ENCODE measurements around the gene UTP18. TPM values are rescaled to one million over a fixed set of nuclear protein-coding genes. Genes with fewer than 3 reads are reported as not detected.

UTP18 gene
- total and polyA plus RNA-seq, 2 of the 8 experiments (the other 6 are each of a cell fraction or from before 2014, with no cell fraction given) = 17.9 to 85.7 TPM

DNA sequence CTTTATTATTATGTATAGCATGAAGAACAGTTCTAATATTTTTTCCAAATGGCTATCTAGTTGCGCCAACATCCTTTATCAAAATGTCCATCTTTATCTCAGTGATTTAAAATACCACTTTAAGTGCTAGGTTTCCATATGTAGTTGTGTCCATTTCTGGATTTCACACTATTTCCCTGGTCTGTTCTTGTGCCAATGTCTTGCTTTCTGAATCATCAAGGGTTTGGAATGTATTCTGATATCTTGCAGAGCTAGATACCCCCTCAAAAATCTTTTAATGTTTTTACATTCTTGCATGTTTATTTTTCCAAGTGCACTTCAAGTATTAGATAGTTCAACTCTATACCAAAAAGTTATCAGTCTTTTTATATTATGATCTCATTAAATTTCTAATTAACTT, 14.8 kb upstream of the UTP18 start:
- Histone ChIP-seq H3K23ac (ENCODE audit: insufficient read length) (no peak overlapping the region), H3K23me2 (ENCODE audit: low read depth, low read length) (no peaks in the 10 kb centered on the region), H3K4me1 (replicated peaks in 1 of 4; ENCODE audit: control insufficient read depth in 3 of 4, insufficient read depth in 4 of 4, low read length in 3 of 4) (no peaks in the 10 kb centered on the region), H4K5ac (ENCODE audit: insufficient read length, low read depth, low read length) (no peak overlapping the region), H3K9me3 (ENCODE audit: insufficient read depth in 2 of 2, low read depth in 1 of 2, low read length in 1 of 2) (no peaks in the 10 kb centered on the region), H4K20me1 (replicated peaks in 1 of 2; ENCODE audit: control insufficient read depth in 1 of 2, insufficient read depth in 2 of 2, low read length in 2 of 2) (peaks cover 2 to 5% of the 10 kb centered on the region in 2 experiments), H3K18ac (ENCODE audit: extremely low read depth, low read length) (no peak overlapping the region), H4K8ac (ENCODE audit: extremely low read depth, insufficient read depth, low read length) (no peak overlapping the region), H2AK5ac (ENCODE audit: low read depth, low read length) (no peak overlapping the region), H2BK5ac (ENCODE audit: low read depth, low read length) (no peak overlapping the region), H3K4ac (replicated peaks; ENCODE audit: insufficient read length, low read depth, low read length) (no peak overlapping the region), H3K36me3 (ENCODE audit: control insufficient read depth in 2 of 4, insufficient read depth in 4 of 4, low read length in 3 of 4) (peaks cover 0 to 7% (median 1%) of the 10 kb centered on the region in 4 experiments; a peak in 2 of 8 replicates), H3K14ac (ENCODE audit: insufficient read length) (no peak overlapping the region), H3K27ac (ENCODE audit: low read depth, low read length) (no peak overlapping the region), H3K4me3 (ENCODE audit: extremely low read depth in 1 of 4, insufficient read depth in 2 of 4, low read depth in 3 of 4, low read length in 4 of 4) (no peak overlapping the region), H3K27me3 (replicated peaks in 1 of 4; ENCODE audit: control insufficient read depth in 3 of 4, extremely low read depth in 1 of 4, insufficient read depth in 3 of 4, low read length in 3 of 4) (no peaks in the 10 kb centered on the region), H3K9ac (replicated peaks in 1 of 4; ENCODE audit: extremely low read depth in 1 of 4, low read depth in 3 of 4, low read length in 3 of 4) (no peak overlapping the region), H2BK20ac (ENCODE audit: low read length) (no peak overlapping the region), H3K56ac (replicated peaks; ENCODE audit: insufficient read length, low read depth, low read length) (no peak overlapping the region), H2AFZ (ENCODE audit: low read length) (no peak overlapping the region), H4K91ac (replicated peaks; ENCODE audit: insufficient read length, low read length) (no peak overlapping the region), H3K4me2 (ENCODE audit: insufficient read depth in 1 of 2, low read depth in 2 of 2, low read length in 2 of 2) (no peak overlapping the region), H2BK12ac (ENCODE audit: low read depth, low read length) (no peak overlapping the region), H2BK120ac (replicated peaks; ENCODE audit: low read depth, low read length) (no peak overlapping the region), H3K79me1 (ENCODE audit: low read depth, low read length) (no peaks in the 10 kb centered on the region), H2BK15ac (ENCODE audit: low read length) (no peak overlapping the region), H3K79me2 (ENCODE audit: control insufficient read depth in 1 of 2, insufficient read depth in 2 of 2, low read length in 2 of 2) (peaks cover 0 to 59% of the 10 kb centered on the region in 2 experiments; a peak in 2 of 4 replicates)
- ChIA-PET POLR2A (ENCODE audit: partially characterized antibody) (interaction anchor here (0.7 to 2.0 kb wide), 3 partner anchors 10 to 117 kb away, joined by 3 to 4 read pairs (median 3); no protein-coding TSS in a partner anchor), CTCF (ENCODE audit: partially characterized antibody) (no interaction called here)
- no peak for FAIRE-seq
- TF ChIP-seq MAFK (IDR thresholded peaks at IDR 0.05; ENCODE audit: low read depth, low read length) = no peak
- no peak for TF ChIP-seq TAF1 (IDR thresholded peaks at IDR 0.05; ENCODE audit: low read depth, low read length)
- TF ChIP-seq EZH2 (IDR thresholded peaks at IDR 0.05; ENCODE audit: low read depth, low read length, severe bottlenecking) = no peak
- no peak for TF ChIP-seq KDM4A (IDR thresholded peaks at IDR 0.05; ENCODE audit: low read depth, low read length, severe bottlenecking)
- TF ChIP-seq KDM1A (IDR thresholded peaks at IDR 0.05; ENCODE audit: borderline replicate concordance, low read length) = no peak
- no peak for TF ChIP-seq TBP (IDR thresholded peaks at IDR 0.05; ENCODE audit: low read depth, low read length)
- no peak for TF ChIP-seq SP4 (IDR thresholded peaks at IDR 0.05; ENCODE audit: low read length)
- no peak for TF ChIP-seq RNF2 (IDR thresholded peaks at IDR 0.05; ENCODE audit: borderline replicate concordance, low read depth, low read length, missing control alignments, poor library complexity, severe bottlenecking)
- TF ChIP-seq JUN (IDR thresholded peaks at IDR 0.05; ENCODE audit: low read depth, low read length) = no peak
- TF ChIP-seq POU5F1 (IDR thresholded peaks at IDR 0.05; ENCODE audit: low read depth, low read length) = no peak
- TF ChIP-seq CEBPB (IDR thresholded peaks at IDR 0.05; ENCODE audit: low read depth, low read length) = no peak
- no peak for TF ChIP-seq TEAD4 (IDR thresholded peaks at IDR 0.05; ENCODE audit: low read depth, low read length)
- DNase-seq (ENCODE audit: low read depth in 1 of 2, low spot score in 2 of 2) = no peak
- WGBS, 2 experiments (ENCODE audit: extremely low coverage in 1 of 2, insufficient coverage in 1 of 2, insufficient read length in 1 of 2, insufficient replicate concordance in 2 of 2, low coverage in 1 of 2, low lambda C conversion rate in 2 of 2, missing lambda C conversion rate in 1 of 2) = 87% methylated on average over 1 of the region's 1 CpG; no CpG with 5 or more reads in 1 of the 2 experiments
